WTC11 (cell line): ENCODE measurements around the gene ZNF225. TPM values are rescaled to one million over a fixed set of nuclear protein-coding genes. Genes with fewer than 3 reads are reported as not detected.

Experiments
- ATF1 ChIP-seq: sonication (generic); formaldehyde crosslinking; IDR thresholded peaks from 2 replicates; pipeline ENCODE4 v1.8.1; 2023; ENCODE audit warnings: mild to moderate bottlenecking, moderate library complexity, missing genetic modification reagents
- GABPB1 ChIP-seq: sonication (generic); formaldehyde crosslinking; IDR thresholded peaks from 2 replicates; pipeline ENCODE4 v1.8.1; 2023; ENCODE audit warnings: mild to moderate bottlenecking, missing genetic modification reagents
- NR2C2 ChIP-seq: sonication (generic); formaldehyde crosslinking; IDR thresholded peaks from 2 replicates; pipeline ENCODE4 v1.8.0; 2022; ENCODE audit warnings: mild to moderate bottlenecking, missing genetic modification reagents
- TP53 ChIP-seq: sonication (generic); formaldehyde crosslinking; IDR thresholded peaks from 2 replicates; pipeline ENCODE4 v1.8.1; 2023; ENCODE audit warnings: mild to moderate bottlenecking, missing genetic modification reagents
- ZNF138 ChIP-seq: sonication (generic); formaldehyde crosslinking; conservative IDR thresholded peaks from 2 replicates; pipeline ENCODE4 v1.8.1; 2022; ENCODE audit warnings: mild to moderate bottlenecking, moderate library complexity, missing genetic modification reagents
- ZNF263 ChIP-seq: sonication (generic); formaldehyde crosslinking; IDR thresholded peaks from 2 replicates; pipeline ENCODE4 v1.8.1; 2022; ENCODE audit warnings: low read depth, mild to moderate bottlenecking, moderate library complexity, missing genetic modification reagents
- ZNF317 ChIP-seq: sonication (generic); formaldehyde crosslinking; IDR thresholded peaks from 2 replicates; pipeline ENCODE4 v1.8.1; 2023; ENCODE audit warnings: low read depth, mild to moderate bottlenecking, moderate library complexity, missing genetic modification reagents, borderline replicate concordance
- ZNF396 ChIP-seq: fragments of 250-450 bp; sonication (Bioruptor Pico); IDR thresholded peaks from 2 replicates; pipeline ENCODE4 v1.8.0; 2021; ENCODE audit warnings: mild to moderate bottlenecking, moderate library complexity, borderline replicate concordance
- ZNF671 ChIP-seq: fragments of 250-450 bp; sonication (Bioruptor Pico); IDR thresholded peaks from 2 replicates; pipeline ENCODE4 v1.8.0; 2021; ENCODE audit warnings: mild to moderate bottlenecking
- total RNA-seq: library from RNA; stranded (reverse); gene quantifications from 3 replicates; pipeline ENCODE4 v1.2.3, GENCODE V29; 2021
- TF ChIP-seq, protein P1 (sequence below): sonication (generic); formaldehyde crosslinking; IDR thresholded peaks from 2 replicates; pipeline ENCODE4 v1.8.1; 2022; ENCODE audit warnings: missing genetic modification reagents, borderline replicate concordance
- TF ChIP-seq, protein P2 (sequence below): sonication (generic); formaldehyde crosslinking; IDR thresholded peaks from 2 replicates; pipeline ENCODE4 v1.8.0; 2022; ENCODE audit warnings: missing genetic modification reagents
- TF ChIP-seq, protein P3 (sequence below): fragments of 250-450 bp; sonication (Bioruptor Pico); IDR thresholded peaks from 2 replicates; pipeline ENCODE4 v1.8.0; 2021; ENCODE audit warnings: mild to moderate bottlenecking
- TF ChIP-seq, protein P4 (sequence below): sonication (generic); formaldehyde crosslinking; IDR thresholded peaks from 2 replicates; pipeline ENCODE4 v1.8.1; 2022; ENCODE audit warnings: mild to moderate bottlenecking, missing genetic modification reagents, moderate library complexity, borderline replicate concordance
- TF ChIP-seq, protein P5 (sequence below): sonication (generic); formaldehyde crosslinking; IDR thresholded peaks from 2 replicates; pipeline ENCODE4 v1.8.0; 2022; ENCODE audit warnings: mild to moderate bottlenecking, missing genetic modification reagents
- TF ChIP-seq, protein P6 (sequence below): sonication (generic); formaldehyde crosslinking; IDR thresholded peaks from 2 replicates; pipeline ENCODE4 v1.8.1; 2023; ENCODE audit warnings: mild to moderate bottlenecking, missing genetic modification reagents, borderline replicate concordance
- TF ChIP-seq, protein P7 (sequence below): sonication (generic); formaldehyde crosslinking; IDR thresholded peaks from 2 replicates; pipeline ENCODE4 v1.8.1; 2023; ENCODE audit warnings: mild to moderate bottlenecking, moderate library complexity, missing genetic modification reagents
- TF ChIP-seq, protein P8 (sequence below): fragments of 250-450 bp; sonication (Bioruptor Pico); conservative IDR thresholded peaks from 2 replicates; pipeline ENCODE4 v1.9.0; 2021; ENCODE audit warnings: mild to moderate bottlenecking

ZNF225 gene
- total RNA-seq, 1 experiment from 2014 or later = 3.9 TPM

DNA sequence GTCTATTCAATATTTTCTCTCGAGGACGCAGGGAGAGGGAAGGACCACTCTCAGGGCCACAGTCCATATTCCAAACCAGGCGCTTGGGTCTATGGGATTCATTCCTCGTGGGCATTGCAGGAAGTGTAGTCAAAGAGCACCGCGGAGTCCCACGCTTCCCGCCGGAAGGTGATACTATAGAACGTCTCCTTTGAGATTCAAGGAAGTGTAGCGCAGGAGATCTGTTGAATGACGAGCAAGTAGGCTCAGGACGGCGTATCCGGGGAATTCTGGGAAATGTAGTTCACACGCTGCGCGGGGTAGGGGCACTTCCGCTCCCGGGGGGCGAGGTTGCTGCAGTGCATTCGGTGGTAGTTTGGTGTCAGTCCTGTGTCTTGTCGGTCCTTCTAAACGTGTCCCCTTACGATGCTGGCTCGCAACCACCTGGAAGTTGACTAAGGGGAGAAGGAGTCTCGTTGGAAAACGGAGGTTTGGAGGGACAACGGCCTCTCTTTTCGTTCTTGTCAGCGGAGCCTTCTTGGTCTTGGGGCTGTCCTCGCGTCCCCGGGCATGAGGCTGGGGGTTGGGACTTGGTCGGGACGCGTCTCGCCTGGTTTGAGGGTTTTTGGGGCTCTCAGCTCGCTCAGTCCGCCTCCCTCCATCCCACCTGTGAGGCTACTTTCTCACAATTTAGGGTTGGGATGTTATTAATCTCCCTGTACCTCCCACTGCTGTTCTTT is 41.2 kb upstream of the ZNF225 start, which contains the start of gene ZNF284 (continued):
- TF ChIP-seq ZNF671 (CRISPR knock-in tag) (no peak), ATF1 (CRISPR knock-in tag) (no peak), ZNF263 (CRISPR knock-in tag) (no peak), TP53 (CRISPR knock-in tag) (no peak), ZNF138 (CRISPR knock-in tag) (no peak), ZNF396 (no peak), NR2C2 (CRISPR knock-in tag) (no peak), GABPB1 (CRISPR knock-in tag) (peak; percentile 52; the same call in 1 of the 2 replicates), ZNF317 (CRISPR knock-in tag) (0 out of 2 replicates have a peak, but pooled peaks have one; percentile 27)
- TF ChIP-seq, protein P1, sequence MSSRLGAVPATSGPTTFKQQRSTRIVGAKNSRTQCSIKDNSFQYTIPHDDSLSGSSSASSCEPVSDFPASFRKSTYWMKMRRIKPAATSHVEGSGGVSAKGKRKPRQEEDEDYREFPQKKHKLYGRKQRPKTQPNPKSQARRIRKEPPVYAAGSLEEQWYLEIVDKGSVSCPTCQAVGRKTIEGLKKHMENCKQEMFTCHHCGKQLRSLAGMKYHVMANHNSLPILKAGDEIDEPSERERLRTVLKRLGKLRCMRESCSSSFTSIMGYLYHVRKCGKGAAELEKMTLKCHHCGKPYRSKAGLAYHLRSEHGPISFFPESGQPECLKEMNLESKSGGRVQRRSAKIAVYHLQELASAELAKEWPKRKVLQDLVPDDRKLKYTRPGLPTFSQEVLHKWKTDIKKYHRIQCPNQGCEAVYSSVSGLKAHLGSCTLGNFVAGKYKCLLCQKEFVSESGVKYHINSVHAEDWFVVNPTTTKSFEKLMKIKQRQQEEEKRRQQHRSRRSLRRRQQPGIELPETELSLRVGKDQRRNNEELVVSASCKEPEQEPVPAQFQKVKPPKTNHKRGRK (CRISPR knock-in tag) = no peak
- TF ChIP-seq, protein P2, sequence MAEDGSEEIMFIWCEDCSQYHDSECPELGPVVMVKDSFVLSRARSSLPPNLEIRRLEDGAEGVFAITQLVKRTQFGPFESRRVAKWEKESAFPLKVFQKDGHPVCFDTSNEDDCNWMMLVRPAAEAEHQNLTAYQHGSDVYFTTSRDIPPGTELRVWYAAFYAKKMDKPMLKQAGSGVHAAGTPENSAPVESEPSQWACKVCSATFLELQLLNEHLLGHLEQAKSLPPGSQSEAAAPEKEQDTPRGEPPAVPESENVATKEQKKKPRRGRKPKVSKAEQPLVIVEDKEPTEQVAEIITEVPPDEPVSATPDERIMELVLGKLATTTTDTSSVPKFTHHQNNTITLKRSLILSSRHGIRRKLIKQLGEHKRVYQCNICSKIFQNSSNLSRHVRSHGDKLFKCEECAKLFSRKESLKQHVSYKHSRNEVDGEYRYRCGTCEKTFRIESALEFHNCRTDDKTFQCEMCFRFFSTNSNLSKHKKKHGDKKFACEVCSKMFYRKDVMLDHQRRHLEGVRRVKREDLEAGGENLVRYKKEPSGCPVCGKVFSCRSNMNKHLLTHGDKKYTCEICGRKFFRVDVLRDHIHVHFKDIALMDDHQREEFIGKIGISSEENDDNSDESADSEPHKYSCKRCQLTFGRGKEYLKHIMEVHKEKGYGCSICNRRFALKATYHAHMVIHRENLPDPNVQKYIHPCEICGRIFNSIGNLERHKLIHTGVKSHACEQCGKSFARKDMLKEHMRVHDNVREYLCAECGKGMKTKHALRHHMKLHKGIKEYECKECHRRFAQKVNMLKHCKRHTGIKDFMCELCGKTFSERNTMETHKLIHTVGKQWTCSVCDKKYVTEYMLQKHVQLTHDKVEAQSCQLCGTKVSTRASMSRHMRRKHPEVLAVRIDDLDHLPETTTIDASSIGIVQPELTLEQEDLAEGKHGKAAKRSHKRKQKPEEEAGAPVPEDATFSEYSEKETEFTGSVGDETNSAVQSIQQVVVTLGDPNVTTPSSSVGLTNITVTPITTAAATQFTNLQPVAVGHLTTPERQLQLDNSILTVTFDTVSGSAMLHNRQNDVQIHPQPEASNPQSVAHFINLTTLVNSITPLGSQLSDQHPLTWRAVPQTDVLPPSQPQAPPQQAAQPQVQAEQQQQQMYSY (CRISPR knock-in tag) = no peak
- TF ChIP-seq, protein P3, sequence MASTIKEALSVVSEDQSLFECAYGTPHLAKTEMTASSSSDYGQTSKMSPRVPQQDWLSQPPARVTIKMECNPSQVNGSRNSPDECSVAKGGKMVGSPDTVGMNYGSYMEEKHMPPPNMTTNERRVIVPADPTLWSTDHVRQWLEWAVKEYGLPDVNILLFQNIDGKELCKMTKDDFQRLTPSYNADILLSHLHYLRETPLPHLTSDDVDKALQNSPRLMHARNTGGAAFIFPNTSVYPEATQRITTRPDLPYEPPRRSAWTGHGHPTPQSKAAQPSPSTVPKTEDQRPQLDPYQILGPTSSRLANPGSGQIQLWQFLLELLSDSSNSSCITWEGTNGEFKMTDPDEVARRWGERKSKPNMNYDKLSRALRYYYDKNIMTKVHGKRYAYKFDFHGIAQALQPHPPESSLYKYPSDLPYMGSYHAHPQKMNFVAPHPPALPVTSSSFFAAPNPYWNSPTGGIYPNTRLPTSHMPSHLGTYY (CRISPR knock-in tag) = no peak
- TF ChIP-seq, protein P4, sequence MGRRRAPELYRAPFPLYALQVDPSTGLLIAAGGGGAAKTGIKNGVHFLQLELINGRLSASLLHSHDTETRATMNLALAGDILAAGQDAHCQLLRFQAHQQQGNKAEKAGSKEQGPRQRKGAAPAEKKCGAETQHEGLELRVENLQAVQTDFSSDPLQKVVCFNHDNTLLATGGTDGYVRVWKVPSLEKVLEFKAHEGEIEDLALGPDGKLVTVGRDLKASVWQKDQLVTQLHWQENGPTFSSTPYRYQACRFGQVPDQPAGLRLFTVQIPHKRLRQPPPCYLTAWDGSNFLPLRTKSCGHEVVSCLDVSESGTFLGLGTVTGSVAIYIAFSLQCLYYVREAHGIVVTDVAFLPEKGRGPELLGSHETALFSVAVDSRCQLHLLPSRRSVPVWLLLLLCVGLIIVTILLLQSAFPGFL (CRISPR knock-in tag) = no peak
- TF ChIP-seq, protein P5, sequence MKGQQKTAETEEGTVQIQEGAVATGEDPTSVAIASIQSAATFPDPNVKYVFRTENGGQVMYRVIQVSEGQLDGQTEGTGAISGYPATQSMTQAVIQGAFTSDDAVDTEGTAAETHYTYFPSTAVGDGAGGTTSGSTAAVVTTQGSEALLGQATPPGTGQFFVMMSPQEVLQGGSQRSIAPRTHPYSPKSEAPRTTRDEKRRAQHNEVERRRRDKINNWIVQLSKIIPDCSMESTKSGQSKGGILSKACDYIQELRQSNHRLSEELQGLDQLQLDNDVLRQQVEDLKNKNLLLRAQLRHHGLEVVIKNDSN (CRISPR knock-in tag) = no peak; the same call in 1 of the 2 replicates
- TF ChIP-seq, protein P6, sequence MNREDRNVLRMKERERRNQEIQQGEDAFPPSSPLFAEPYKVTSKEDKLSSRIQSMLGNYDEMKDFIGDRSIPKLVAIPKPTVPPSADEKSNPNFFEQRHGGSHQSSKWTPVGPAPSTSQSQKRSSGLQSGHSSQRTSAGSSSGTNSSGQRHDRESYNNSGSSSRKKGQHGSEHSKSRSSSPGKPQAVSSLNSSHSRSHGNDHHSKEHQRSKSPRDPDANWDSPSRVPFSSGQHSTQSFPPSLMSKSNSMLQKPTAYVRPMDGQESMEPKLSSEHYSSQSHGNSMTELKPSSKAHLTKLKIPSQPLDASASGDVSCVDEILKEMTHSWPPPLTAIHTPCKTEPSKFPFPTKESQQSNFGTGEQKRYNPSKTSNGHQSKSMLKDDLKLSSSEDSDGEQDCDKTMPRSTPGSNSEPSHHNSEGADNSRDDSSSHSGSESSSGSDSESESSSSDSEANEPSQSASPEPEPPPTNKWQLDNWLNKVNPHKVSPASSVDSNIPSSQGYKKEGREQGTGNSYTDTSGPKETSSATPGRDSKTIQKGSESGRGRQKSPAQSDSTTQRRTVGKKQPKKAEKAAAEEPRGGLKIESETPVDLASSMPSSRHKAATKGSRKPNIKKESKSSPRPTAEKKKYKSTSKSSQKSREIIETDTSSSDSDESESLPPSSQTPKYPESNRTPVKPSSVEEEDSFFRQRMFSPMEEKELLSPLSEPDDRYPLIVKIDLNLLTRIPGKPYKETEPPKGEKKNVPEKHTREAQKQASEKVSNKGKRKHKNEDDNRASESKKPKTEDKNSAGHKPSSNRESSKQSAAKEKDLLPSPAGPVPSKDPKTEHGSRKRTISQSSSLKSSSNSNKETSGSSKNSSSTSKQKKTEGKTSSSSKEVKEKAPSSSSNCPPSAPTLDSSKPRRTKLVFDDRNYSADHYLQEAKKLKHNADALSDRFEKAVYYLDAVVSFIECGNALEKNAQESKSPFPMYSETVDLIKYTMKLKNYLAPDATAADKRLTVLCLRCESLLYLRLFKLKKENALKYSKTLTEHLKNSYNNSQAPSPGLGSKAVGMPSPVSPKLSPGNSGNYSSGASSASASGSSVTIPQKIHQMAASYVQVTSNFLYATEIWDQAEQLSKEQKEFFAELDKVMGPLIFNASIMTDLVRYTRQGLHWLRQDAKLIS (CRISPR knock-in tag) = no peak
- TF ChIP-seq, protein P7, sequence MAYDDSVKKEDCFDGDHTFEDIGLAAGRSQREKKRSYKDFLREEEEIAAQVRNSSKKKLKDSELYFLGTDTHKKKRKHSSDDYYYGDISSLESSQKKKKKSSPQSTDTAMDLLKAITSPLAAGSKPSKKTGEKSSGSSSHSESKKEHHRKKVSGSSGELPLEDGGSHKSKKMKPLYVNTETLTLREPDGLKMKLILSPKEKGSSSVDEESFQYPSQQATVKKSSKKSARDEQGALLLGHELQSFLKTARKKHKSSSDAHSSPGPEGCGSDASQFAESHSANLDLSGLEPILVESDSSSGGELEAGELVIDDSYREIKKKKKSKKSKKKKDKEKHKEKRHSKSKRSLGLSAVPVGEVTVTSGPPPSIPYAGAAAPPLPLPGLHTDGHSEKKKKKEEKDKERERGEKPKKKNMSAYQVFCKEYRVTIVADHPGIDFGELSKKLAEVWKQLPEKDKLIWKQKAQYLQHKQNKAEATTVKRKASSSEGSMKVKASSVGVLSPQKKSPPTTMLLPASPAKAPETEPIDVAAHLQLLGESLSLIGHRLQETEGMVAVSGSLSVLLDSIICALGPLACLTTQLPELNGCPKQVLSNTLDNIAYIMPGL (CRISPR knock-in tag) = no peak
- TF ChIP-seq, protein P8, sequence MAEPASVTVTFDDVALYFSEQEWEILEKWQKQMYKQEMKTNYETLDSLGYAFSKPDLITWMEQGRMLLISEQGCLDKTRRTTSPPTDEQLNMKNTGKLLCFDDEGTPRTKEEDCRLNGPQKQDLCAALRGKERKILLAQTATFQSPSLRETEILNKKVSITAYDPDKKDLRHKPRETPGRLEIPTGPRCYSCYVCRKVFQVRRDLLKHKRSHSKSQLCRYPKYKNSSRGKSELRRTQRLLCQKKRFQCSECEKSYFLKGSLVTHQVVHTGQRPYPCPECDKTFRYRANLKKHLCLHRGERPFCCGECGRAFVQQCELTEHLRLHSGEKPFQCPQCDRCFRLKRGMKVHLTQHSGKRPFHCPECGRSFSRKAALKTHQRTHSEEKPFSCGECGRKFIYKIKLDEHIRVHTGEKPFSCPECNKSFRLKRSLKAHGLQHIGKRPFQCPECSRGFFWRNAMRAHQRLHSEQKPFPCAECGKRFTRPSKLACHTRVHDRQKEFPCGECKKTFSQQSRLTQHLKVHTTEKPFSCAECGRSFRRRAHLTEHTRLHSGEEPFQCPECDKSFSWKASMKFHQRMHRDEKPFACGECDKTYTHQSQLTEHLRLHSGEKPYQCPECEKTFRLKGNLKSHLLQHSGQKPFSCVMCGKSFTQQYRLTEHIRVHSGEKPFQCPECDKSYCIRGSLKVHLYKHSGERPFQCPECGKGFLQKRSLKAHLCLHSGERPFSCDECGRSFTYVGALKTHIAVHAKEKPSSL (CRISPR knock-in tag) = no peak
